Mesenchymal stem cell (in vitro differentiated cells and primary cell): Measurements from ENCODE around the gene POU3F2.
A peak's percentile ranks its signal among the peaks of the same experiment; 100 is the strongest.

Experiments used
- DNase-seq: peaks from one replicate; pipeline ENCODE4 v3.0.0-alpha.2; 2013
- H2AFZ ChIP-seq: one replicate; pipeline ENCODE4 v1.6.1; 2013; ENCODE audit warnings: low read depth, mild to moderate bottlenecking, control low read depth, inconsistent platforms, low read length, moderate library complexity
- H2AK5ac ChIP-seq: 2 replicates; pipeline ENCODE4 v1.6.1; 2013; ENCODE audit warnings: low read length, moderate library complexity, mild to moderate bottlenecking, inconsistent platforms; ENCODE audit not compliant: severe bottlenecking
- H2BK120ac ChIP-seq: one replicate; pipeline ENCODE4 v1.6.1; 2013; ENCODE audit warnings: low read depth, mild to moderate bottlenecking, inconsistent platforms, low read length, moderate library complexity
- H2BK12ac ChIP-seq, 2 experiments: one replicate each; pipeline ENCODE4 v1.6.1; 2013; ENCODE audit warnings: inconsistent platforms in 2 of 2, low read length in 2 of 2, mild to moderate bottlenecking in 2 of 2, moderate library complexity in 2 of 2, control low read depth in 1 of 2
- H2BK15ac ChIP-seq: one replicate; pipeline ENCODE4 v1.6.1; 2013; ENCODE audit warnings: mild to moderate bottlenecking, low read depth, inconsistent platforms; ENCODE audit not compliant: poor library complexity, severe bottlenecking
- H2BK5ac ChIP-seq: 2 replicates; pipeline ENCODE4 v1.6.1; 2013; ENCODE audit warnings: low read depth, mild to moderate bottlenecking, low read length, control low read depth, inconsistent platforms; ENCODE audit not compliant: poor library complexity, severe bottlenecking
- H3K14ac ChIP-seq, 2 experiments: one replicate each; pipeline ENCODE4 v1.6.1; 2013; ENCODE audit warnings: inconsistent platforms in 2 of 2, low read length in 2 of 2, control low read depth in 1 of 2, mild to moderate bottlenecking in 1 of 2, moderate library complexity in 1 of 2
- H3K18ac ChIP-seq, 2 experiments: one replicate each; pipeline ENCODE4 v1.6.1; 2013; ENCODE audit warnings: inconsistent platforms in 2 of 2, low read length in 2 of 2, control low read depth in 1 of 2, low read depth in 1 of 2, mild to moderate bottlenecking in 1 of 2
- H3K23ac ChIP-seq, 2 experiments: one replicate each; pipeline ENCODE4 v1.6.1; 2013; ENCODE audit warnings: inconsistent platforms in 2 of 2, low read length in 2 of 2, mild to moderate bottlenecking in 2 of 2, moderate library complexity in 2 of 2, control low read depth in 1 of 2
- H3K27ac ChIP-seq: 2 replicates; pipeline ENCODE4 v1.5.1; 2013; ENCODE audit warnings: mild to moderate bottlenecking, moderate library complexity, low read length, control low read depth, inconsistent platforms; ENCODE audit not compliant: poor library complexity, severe bottlenecking
- H3K27me3 ChIP-seq, 2 experiments: 2 replicates each; pipeline versions ENCODE4 v1.6.1 to v1.7.0; 2013; ENCODE audit warnings: low read length in 2 of 2, mild to moderate bottlenecking in 2 of 2, moderate library complexity in 2 of 2, control low read depth in 1 of 2, inconsistent platforms in 1 of 2; ENCODE audit not compliant: control insufficient read depth in 1 of 2, insufficient read depth in 1 of 2
- H3K36me3 ChIP-seq, 2 experiments: 2 replicates each; pipeline versions ENCODE4 v1.6.1 to v1.7.0; 2013; ENCODE audit warnings: low read length in 2 of 2, control low read depth in 1 of 2, inconsistent platforms in 1 of 2, low read depth in 1 of 2, mild to moderate bottlenecking in 1 of 2; ENCODE audit not compliant: insufficient read depth in 2 of 2, control insufficient read depth in 1 of 2
- H3K4ac ChIP-seq, 2 experiments: one replicate each; pipeline ENCODE4 v1.6.1; 2013; ENCODE audit warnings: inconsistent platforms in 2 of 2, low read length in 2 of 2, mild to moderate bottlenecking in 2 of 2, moderate library complexity in 2 of 2, control low read depth in 1 of 2, low read depth in 1 of 2
- H3K4me1 ChIP-seq: 2 replicates; pipeline ENCODE4 v1.6.1; 2013; ENCODE audit warnings: low read depth, low read length, control low read depth; ENCODE audit not compliant: control insufficient read depth, insufficient read depth
- H3K4me2 ChIP-seq: 2 replicates; pipeline ENCODE4 v1.6.1; 2013; ENCODE audit warnings: low read length, mild to moderate bottlenecking, inconsistent platforms; ENCODE audit not compliant: poor library complexity, severe bottlenecking
- H3K4me3 ChIP-seq, 2 experiments: 2 replicates each; pipeline versions ENCODE4 v1.5.1 to v1.7.0; 2013; ENCODE audit warnings: low read length in 2 of 2, mild to moderate bottlenecking in 2 of 2, control low read depth in 1 of 2, low read depth in 1 of 2; ENCODE audit not compliant: insufficient read depth in 1 of 2
- H3K79me1 ChIP-seq: replicated peaks from 2 replicates; pipeline ENCODE4 v1.6.1; 2013; ENCODE audit warnings: mild to moderate bottlenecking, control low read depth, low read length, inconsistent platforms; ENCODE audit not compliant: poor library complexity, severe bottlenecking
- H3K9ac ChIP-seq: 2 replicates; pipeline ENCODE4 v1.7.0; 2013; ENCODE audit warnings: mild to moderate bottlenecking, low read length, moderate library complexity
- H3K9me3 ChIP-seq: 2 replicates; pipeline ENCODE4 v1.7.0; 2013; ENCODE audit warnings: mild to moderate bottlenecking, low read length; ENCODE audit not compliant: control insufficient read depth
- H4K8ac ChIP-seq: one replicate; pipeline ENCODE4 v1.6.1; 2013; ENCODE audit warnings: inconsistent platforms, mild to moderate bottlenecking, low read length, moderate library complexity
- H4K91ac ChIP-seq: one replicate; pipeline ENCODE4 v1.6.1; 2013; ENCODE audit warnings: mild to moderate bottlenecking, low read length, inconsistent platforms
- WGBS: methylation state at CpG from one replicate; pipeline ENCODE4 v1.1.7; 2013; ENCODE audit warnings: mixed read lengths; 5-methylcytosine and 5-hydroxymethylcytosine counted together

POU3F2 gene

DNA sequence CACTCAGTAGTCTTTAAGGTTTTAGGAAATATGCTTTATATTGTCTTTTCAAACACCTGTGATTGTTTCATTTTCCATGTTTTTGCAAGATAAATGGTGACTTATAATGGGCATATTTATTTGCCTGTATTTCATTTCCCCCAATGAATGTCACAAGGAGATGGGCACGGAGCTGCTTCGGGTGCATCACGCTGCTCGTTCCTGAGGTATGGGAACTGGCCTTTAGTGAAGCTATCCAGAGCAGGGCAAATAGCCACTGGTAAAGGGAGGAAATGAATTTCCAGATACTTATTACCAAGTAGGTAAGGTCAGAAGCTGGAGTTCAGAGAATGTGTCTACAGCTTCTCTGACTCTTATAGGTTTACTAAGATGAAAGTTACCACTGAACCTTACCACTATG lies 3.7 kb downstream of the POU3F2 start:
- H2BK5ac ChIP-seq, result no peak overlapping the region
- H3K18ac ChIP-seq, result no peak overlapping the region
- H4K91ac ChIP-seq, result no peak overlapping the region
- H3K4ac ChIP-seq, result no peak overlapping the region
- no peaks in the 10 kb centered on the region for H3K9me3 ChIP-seq
- H3K27me3 ChIP-seq, result peaks cover 83 to 90% of the 10 kb centered on the region in 2 experiments
- no peak for DNase-seq
- no peak overlapping the region for H3K23ac ChIP-seq
- H3K4me2 ChIP-seq, result no peak overlapping the region
- H3K4me1 ChIP-seq, result peaks cover 34% of the 10 kb centered on the region
- no peaks in the 10 kb centered on the region for H3K36me3 ChIP-seq
- no peak overlapping the region for H2AFZ ChIP-seq
- H2AK5ac ChIP-seq, result no peak overlapping the region
- no peaks in the 10 kb centered on the region for H3K79me1 ChIP-seq
- no peak overlapping the region for H3K4me3 ChIP-seq
- no peak overlapping the region for H4K8ac ChIP-seq
- H3K27ac ChIP-seq, result no peak overlapping the region
- no peak overlapping the region for H2BK15ac ChIP-seq
- no peak overlapping the region for H3K9ac ChIP-seq
- no peak overlapping the region for H3K14ac ChIP-seq
- no peak overlapping the region for H2BK12ac ChIP-seq
- WGBS, result 15% methylated on average over 4 of the region's 4 CpGs
- no peak overlapping the region for H2BK120ac ChIP-seq

DNA sequence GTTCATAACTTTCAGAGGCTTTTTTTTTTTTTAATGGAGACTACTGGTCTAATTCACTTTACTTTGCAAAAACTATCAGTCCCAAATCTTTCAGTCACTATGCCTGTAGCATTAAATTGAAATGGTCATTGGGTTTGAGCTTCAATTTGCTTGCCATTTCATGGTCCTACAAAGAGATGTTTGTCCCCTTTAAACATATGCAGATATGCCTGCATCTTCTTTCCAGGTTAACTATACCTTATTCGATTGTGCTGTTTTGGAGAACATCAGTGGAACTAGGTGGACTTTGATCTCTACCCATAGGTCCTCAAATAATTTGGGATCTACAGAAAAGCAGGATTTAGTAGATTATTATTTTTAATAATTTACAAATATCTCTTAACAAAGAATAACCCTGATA lies 4.6 kb downstream of the POU3F2 start:
- no peaks in the 10 kb centered on the region for H3K9me3 ChIP-seq
- H3K18ac ChIP-seq, result no peak overlapping the region
- H3K14ac ChIP-seq, result no peak overlapping the region
- H4K8ac ChIP-seq, result no peak overlapping the region
- H3K79me1 ChIP-seq, result no peaks in the 10 kb centered on the region
- no peak overlapping the region for H2BK5ac ChIP-seq
- H3K9ac ChIP-seq, result no peak overlapping the region
- no peak overlapping the region for H2BK15ac ChIP-seq
- H3K27me3 ChIP-seq, result peaks cover 83 to 91% of the 10 kb centered on the region in 2 experiments
- H3K4me3 ChIP-seq, result no peak overlapping the region
- no peak overlapping the region for H3K27ac ChIP-seq
- H2BK12ac ChIP-seq, result no peak overlapping the region
- H3K4ac ChIP-seq, result no peak overlapping the region
- WGBS, result no CpG with 5 or more reads among the region's 1 CpG
- H2BK120ac ChIP-seq, result no peak overlapping the region
- H4K91ac ChIP-seq, result no peak overlapping the region
- no peak overlapping the region for H2AK5ac ChIP-seq
- H3K4me2 ChIP-seq, result no peak overlapping the region
- no peaks in the 10 kb centered on the region for H3K36me3 ChIP-seq
- H3K23ac ChIP-seq, result no peak overlapping the region
- DNase-seq, result no peak
- no peak overlapping the region for H2AFZ ChIP-seq
- H3K4me1 ChIP-seq, result peaks cover 30% of the 10 kb centered on the region

DNA sequence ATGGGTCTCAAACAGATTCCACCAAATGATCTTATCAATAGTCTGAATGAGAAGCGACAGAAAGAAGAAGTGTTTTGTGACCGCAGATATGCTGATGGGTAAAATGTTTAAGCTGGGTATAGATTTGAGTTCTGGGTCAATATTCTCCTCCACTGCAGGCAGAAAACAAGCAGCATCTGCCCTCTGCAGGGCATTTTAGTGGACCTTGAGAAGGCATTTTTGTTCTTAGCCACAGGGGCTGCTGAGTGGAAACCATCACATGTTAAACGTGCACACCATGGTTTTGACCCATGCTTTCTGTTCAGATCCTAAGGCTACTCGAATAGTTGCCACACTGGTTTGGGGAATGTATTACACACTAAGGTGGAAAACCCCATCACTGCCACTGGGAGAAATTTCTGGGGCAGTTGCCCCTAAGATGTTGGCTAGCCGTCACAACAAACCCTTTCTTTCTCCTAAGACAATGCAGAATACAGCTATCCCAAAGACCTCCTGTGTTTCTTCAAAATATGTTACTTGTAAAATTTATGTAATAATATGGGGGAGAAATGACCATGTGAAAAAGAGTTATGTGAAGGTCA lies 5.5 kb downstream of the POU3F2 start:
- peaks cover 85 to 98% of the 10 kb centered on the region in 2 experiments for H3K27me3 ChIP-seq
- H3K4me1 ChIP-seq, result peaks cover 27% of the 10 kb centered on the region
- no peak overlapping the region for H3K4me3 ChIP-seq
- H2BK5ac ChIP-seq, result no peak overlapping the region
- H3K14ac ChIP-seq, result no peak overlapping the region
- no peak overlapping the region for H2AK5ac ChIP-seq
- H3K18ac ChIP-seq, result no peak overlapping the region
- no peak overlapping the region for H3K27ac ChIP-seq
- no peak overlapping the region for H4K91ac ChIP-seq
- DNase-seq, result peak; percentile 25
- no peak overlapping the region for H3K4me2 ChIP-seq
- 23% methylated on average over 4 of the region's 5 CpGs for WGBS
- no peak overlapping the region for H4K8ac ChIP-seq
- H3K4ac ChIP-seq, result no peak overlapping the region
- no peaks in the 10 kb centered on the region for H3K79me1 ChIP-seq
- no peak overlapping the region for H2BK120ac ChIP-seq
- H2BK15ac ChIP-seq, result no peak overlapping the region
- H2BK12ac ChIP-seq, result no peak overlapping the region
- H2AFZ ChIP-seq, result no peak overlapping the region
- no peak overlapping the region for H3K9ac ChIP-seq
- H3K36me3 ChIP-seq, result no peaks in the 10 kb centered on the region
- no peaks in the 10 kb centered on the region for H3K9me3 ChIP-seq
- H3K23ac ChIP-seq, result no peak overlapping the region

DNA sequence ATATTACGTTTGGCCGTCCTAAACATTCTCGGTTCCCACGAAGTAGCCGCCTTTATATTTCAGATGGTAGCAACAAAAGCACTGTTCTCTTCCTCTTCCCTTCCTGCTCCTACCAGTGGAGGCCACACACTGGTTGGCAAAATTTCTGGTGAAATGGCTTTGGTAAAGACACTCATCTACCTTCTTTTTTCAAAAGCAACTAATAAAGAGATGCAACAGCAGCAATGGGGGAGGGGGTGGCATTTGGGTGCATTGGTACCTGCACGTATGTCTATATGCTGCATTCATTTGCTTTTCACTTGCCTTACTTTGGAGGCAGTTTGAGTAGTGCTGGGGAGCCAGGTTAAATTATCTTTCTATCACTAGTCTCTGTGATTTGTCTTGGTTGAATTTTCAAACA lies 6.0 kb downstream of the POU3F2 start:
- Histone ChIP-seq H2AFZ (no peak overlapping the region), H2BK12ac (no peak overlapping the region), H3K36me3 (no peaks in the 10 kb centered on the region), H3K4ac (no peak overlapping the region), H2BK5ac (no peak overlapping the region), H2BK15ac (no peak overlapping the region), H2AK5ac (no peak overlapping the region), H3K23ac (no peak overlapping the region), H3K4me1 (peaks cover 26% of the 10 kb centered on the region), H4K91ac (no peak overlapping the region), H2BK120ac (no peak overlapping the region), H3K14ac (no peak overlapping the region), H3K4me3 (no peak overlapping the region), H3K18ac (no peak overlapping the region), H3K27ac (no peak overlapping the region), H4K8ac (no peak overlapping the region), H3K4me2 (no peak overlapping the region), H3K9me3 (no peaks in the 10 kb centered on the region), H3K27me3 (peaks cover 90 to 98% of the 10 kb centered on the region in 2 experiments), H3K9ac (no peak overlapping the region), H3K79me1 (no peaks in the 10 kb centered on the region)
- no peak for DNase-seq
- 47% methylated on average over 6 of the region's 6 CpGs for WGBS
